Kidney glomerular epithelial cell (primary cell): ENCODE data around the gene EIF3J.

Experiments
- DNase-seq: peaks from one replicate; lab custom pipeline; 2025; lab: John Stamatoyannopoulos, UW

Gene EIF3J

GRCh38 chr15:44593042-44593736 is 56.2 kb downstream of the EIF3J start:
- DNase-seq: no peak

GRCh38 chr15:44595246-44595645 is 58.3 kb downstream of the EIF3J start:
- DNase-seq: no peak

- no peak for DNase-seq
These were observed 58.9 kb downstream of the EIF3J start for GRCh38 chr15:44595656-44596510.

- no peak for DNase-seq
These were observed 59.6 kb downstream of the EIF3J start for GRCh38 chr15:44596511-44597010.

- DNase-seq: no peak
These were observed 61.1 kb downstream of the EIF3J start for GRCh38 chr15:44598066-44598465.

- DNase-seq: no peak
These were observed 61.9 kb downstream of the EIF3J start for GRCh38 chr15:44598892-44599291.

- no peak for DNase-seq
These were observed 66.2 kb downstream of the EIF3J start for GRCh38 chr15:44603126-44603525.

- no peak for DNase-seq
These were observed 69.8 kb downstream of the EIF3J start for GRCh38 chr15:44606740-44607139.
